ENCODE data around the gene MCCC2.
"Not testable (repeated sequence)": the region's sequence is repeated elsewhere in the genome, so short reads cannot be mapped to it uniquely, and the experiment has no call there.

The MCCC2 gene

DNA sequence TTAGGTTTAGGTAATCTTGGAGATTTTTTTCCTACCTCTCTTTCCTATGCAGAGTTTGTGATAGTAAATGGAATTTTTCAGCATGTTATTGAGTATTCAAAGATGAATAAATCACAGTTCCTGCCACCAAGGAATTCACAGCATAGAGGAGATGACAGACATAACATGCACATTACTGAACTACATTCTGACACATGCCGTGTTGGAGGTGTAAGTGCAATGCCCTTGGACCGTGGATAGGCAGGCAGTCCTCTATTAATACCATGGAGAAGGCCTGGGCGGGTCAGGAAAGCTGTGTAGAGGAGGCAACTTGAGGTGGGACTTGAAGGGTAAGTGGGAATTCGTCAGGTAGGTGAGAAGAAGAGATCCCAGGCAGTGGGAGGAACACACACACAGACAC, 43.9 kb downstream of the MCCC2 start:
- H3K36me3 ChIP-seq (ENCODE audit: control insufficient read depth in 2 of 2, insufficient read depth in 2 of 2, low read length in 2 of 2), result peaks cover 10 to 18% of the 10 kb centered on the region in 2 donors
- H3K4me1 ChIP-seq (ENCODE audit: control insufficient read depth in 2 of 2, insufficient read depth in 2 of 2, low read length in 2 of 2), result no peaks in the 10 kb centered on the region
- H3K27me3 ChIP-seq (ENCODE audit: control insufficient read depth in 2 of 2, insufficient read depth in 2 of 2, low read length in 2 of 2), result no peaks in the 10 kb centered on the region
- no peaks in the 10 kb centered on the region for H3K9me3 ChIP-seq (ENCODE audit: control insufficient read depth in 2 of 2, low read length in 2 of 2)
- no peak overlapping the region for H3K27ac ChIP-seq (ENCODE audit: low read depth in 2 of 2, low read length in 2 of 2)
- H3K9ac ChIP-seq (ENCODE audit: low read depth in 1 of 2, low read length in 2 of 2), result no peak overlapping the region
- no peak overlapping the region for H3K4me3 ChIP-seq (ENCODE audit: low read length in 2 of 2)

GRCh38 chr5:71632168-71632567, 45.0 kb downstream of the MCCC2 start:
- Histone ChIP-seq H3K4me1 (ENCODE audit: control insufficient read depth in 2 of 2, insufficient read depth in 2 of 2, low read length in 2 of 2) (no peaks in the 10 kb centered on the region), H3K27ac (ENCODE audit: low read depth in 2 of 2, low read length in 2 of 2) (no peak overlapping the region), H3K4me3 (ENCODE audit: low read length in 2 of 2) (no peak overlapping the region), H3K36me3 (ENCODE audit: control insufficient read depth in 2 of 2, insufficient read depth in 2 of 2, low read length in 2 of 2) (peaks cover 10 to 15% of the 10 kb centered on the region in 2 donors), H3K9me3 (ENCODE audit: control insufficient read depth in 2 of 2, low read length in 2 of 2) (no peaks in the 10 kb centered on the region), H3K27me3 (ENCODE audit: control insufficient read depth in 2 of 2, insufficient read depth in 2 of 2, low read length in 2 of 2) (no peaks in the 10 kb centered on the region), H3K9ac (ENCODE audit: low read depth in 1 of 2, low read length in 2 of 2) (no peak overlapping the region)

DNA sequence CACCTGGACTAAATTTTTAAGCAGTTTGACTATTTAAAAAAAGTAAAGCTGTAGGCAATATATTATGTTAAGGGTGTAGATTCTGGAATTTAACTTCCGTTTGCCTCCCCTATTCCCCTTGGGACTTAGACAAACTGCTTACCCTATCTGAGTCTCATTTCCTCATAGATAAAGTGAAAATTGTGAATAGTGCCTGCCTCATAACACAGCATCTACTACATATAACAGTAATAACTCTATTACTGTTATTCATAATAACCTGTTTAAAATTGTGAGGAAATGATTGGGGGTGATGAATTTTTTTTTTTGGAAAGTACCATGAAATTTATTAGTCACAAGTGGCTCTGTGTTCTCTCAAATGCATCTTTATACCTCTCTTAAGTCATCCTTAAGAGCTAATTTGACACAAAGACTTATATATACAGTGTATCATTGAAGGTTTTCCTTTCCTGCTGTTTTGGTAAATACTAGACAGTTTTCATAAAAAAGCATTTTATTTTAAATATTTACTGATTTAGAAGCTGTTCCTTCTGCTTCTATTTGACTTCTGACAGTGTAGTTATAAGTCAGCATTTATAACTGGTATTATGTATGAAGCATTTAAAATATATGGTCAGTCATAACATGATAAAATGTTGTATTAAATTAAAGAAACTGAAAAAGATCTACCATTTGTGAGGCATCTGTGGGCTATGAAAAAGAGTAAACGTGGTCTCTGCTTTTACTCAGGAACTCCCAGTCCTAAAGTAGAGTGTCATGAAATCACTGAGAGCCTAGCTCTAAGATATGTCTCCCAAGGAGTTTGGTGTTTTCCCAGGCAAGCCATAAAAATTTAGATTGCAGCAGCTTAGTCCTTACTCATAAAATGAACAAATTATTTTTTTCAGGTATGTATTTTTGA, 46.4 kb downstream of the MCCC2 start:
- H3K9me3 ChIP-seq (ENCODE audit: control insufficient read depth in 2 of 2, low read length in 2 of 2), result no peaks in the 10 kb centered on the region
- no peak overlapping the region for H3K4me3 ChIP-seq (ENCODE audit: low read length in 2 of 2)
- H3K27me3 ChIP-seq (ENCODE audit: control insufficient read depth in 2 of 2, insufficient read depth in 2 of 2, low read length in 2 of 2), result no peaks in the 10 kb centered on the region
- peaks cover 10 to 19% of the 10 kb centered on the region in 2 donors for H3K36me3 ChIP-seq (ENCODE audit: control insufficient read depth in 2 of 2, insufficient read depth in 2 of 2, low read length in 2 of 2)
- H3K9ac ChIP-seq (ENCODE audit: low read depth in 1 of 2, low read length in 2 of 2), result no peak overlapping the region
- peaks cover 0 to 2% of the 10 kb centered on the region in 2 donors for H3K4me1 ChIP-seq (ENCODE audit: control insufficient read depth in 2 of 2, insufficient read depth in 2 of 2, low read length in 2 of 2)
- no peak overlapping the region for H3K27ac ChIP-seq (ENCODE audit: low read depth in 2 of 2, low read length in 2 of 2)

- H3K27me3 ChIP-seq (ENCODE audit: control insufficient read depth in 2 of 2, insufficient read depth in 2 of 2, low read length in 2 of 2), result no peaks in the 10 kb centered on the region
- no peak overlapping the region for H3K9ac ChIP-seq (ENCODE audit: low read depth in 1 of 2, low read length in 2 of 2)
- H3K4me1 ChIP-seq (ENCODE audit: control insufficient read depth in 2 of 2, insufficient read depth in 2 of 2, low read length in 2 of 2), result peaks cover 0 to 2% of the 10 kb centered on the region in 2 donors
- H3K36me3 ChIP-seq (ENCODE audit: control insufficient read depth in 2 of 2, insufficient read depth in 2 of 2, low read length in 2 of 2), result peaks cover 10 to 30% of the 10 kb centered on the region in 2 donors
- H3K27ac ChIP-seq (ENCODE audit: low read depth in 2 of 2, low read length in 2 of 2), result peak overlapping the region in 1 of 2 donors; percentile 7
- H3K9me3 ChIP-seq (ENCODE audit: control insufficient read depth in 2 of 2, low read length in 2 of 2), result no peaks in the 10 kb centered on the region
- H3K4me3 ChIP-seq (ENCODE audit: low read length in 2 of 2), result no peak overlapping the region
Observed at GRCh38 chr5:71637133-71637532, 50.0 kb downstream of the MCCC2 start.

DNA sequence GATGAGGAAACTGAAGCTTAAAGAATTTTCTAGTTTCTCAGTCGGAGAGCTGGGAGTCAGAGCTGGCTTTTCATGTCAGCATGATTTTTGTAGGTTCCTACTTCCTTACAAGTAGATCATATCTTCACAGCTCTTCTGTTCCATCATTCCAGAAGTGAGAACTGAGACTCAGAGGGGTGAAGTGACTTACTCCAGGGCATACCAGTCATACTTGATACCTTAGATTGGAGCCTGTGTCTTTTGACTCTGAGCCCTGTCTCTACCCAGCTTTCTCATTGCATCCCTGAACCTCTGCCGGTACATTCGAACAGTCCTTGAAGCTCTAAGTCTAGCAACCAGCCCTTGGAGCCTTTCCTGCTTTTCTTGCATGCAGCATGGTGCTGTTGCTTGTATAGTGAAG, 53.3 kb downstream of the MCCC2 start:
- no peak overlapping the region for H3K9ac ChIP-seq (ENCODE audit: low read depth in 1 of 2, low read length in 2 of 2)
- H3K36me3 ChIP-seq (ENCODE audit: control insufficient read depth in 2 of 2, insufficient read depth in 2 of 2, low read length in 2 of 2), result peaks cover 5 to 19% of the 10 kb centered on the region in 2 donors
- H3K27me3 ChIP-seq (ENCODE audit: control insufficient read depth in 2 of 2, insufficient read depth in 2 of 2, low read length in 2 of 2), result no peaks in the 10 kb centered on the region

DNA sequence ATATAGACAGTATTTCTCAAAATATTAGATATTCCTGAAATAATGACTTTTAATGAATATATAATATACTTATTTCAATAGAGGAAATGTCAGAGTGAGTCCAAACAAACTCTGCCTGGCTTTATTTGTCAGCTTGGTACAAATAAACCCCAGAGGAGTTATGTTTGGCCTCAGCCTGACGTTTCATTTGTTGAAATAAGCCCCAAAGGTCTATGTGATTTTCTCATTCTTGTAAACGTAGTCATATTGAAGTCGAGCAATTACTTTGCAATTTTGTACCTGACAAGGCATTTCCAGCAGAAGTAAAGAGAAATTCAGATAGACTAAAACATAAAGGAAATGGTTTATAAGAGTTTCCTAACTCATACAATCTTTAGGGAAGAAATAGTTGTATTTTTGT, 57.9 kb downstream of the MCCC2 start:
- peaks cover 20 to 24% of the 10 kb centered on the region in 2 donors for H3K36me3 ChIP-seq (ENCODE audit: control insufficient read depth in 2 of 2, insufficient read depth in 2 of 2, low read length in 2 of 2)
- no peak overlapping the region for H3K9ac ChIP-seq (ENCODE audit: low read depth in 1 of 2, low read length in 2 of 2)
- no peaks in the 10 kb centered on the region for H3K4me1 ChIP-seq (ENCODE audit: control insufficient read depth in 2 of 2, insufficient read depth in 2 of 2, low read length in 2 of 2)
- H3K27me3 ChIP-seq (ENCODE audit: control insufficient read depth in 2 of 2, insufficient read depth in 2 of 2, low read length in 2 of 2), result no peaks in the 10 kb centered on the region
- no peaks in the 10 kb centered on the region for H3K9me3 ChIP-seq (ENCODE audit: control insufficient read depth in 2 of 2, low read length in 2 of 2)
- no peak overlapping the region for H3K27ac ChIP-seq (ENCODE audit: low read depth in 2 of 2, low read length in 2 of 2)
- H3K4me3 ChIP-seq (ENCODE audit: low read length in 2 of 2), result no peak overlapping the region

More for the DNA sequence above, 53.3 kb downstream of the MCCC2 start:
- peaks cover 0 to 2% of the 10 kb centered on the region in 2 donors for H3K4me1 ChIP-seq (ENCODE audit: control insufficient read depth in 2 of 2, insufficient read depth in 2 of 2, low read length in 2 of 2)
- no peaks in the 10 kb centered on the region for H3K9me3 ChIP-seq (ENCODE audit: control insufficient read depth in 2 of 2, low read length in 2 of 2)
- H3K27ac ChIP-seq (ENCODE audit: low read depth in 2 of 2, low read length in 2 of 2), result no peak overlapping the region
- no peak overlapping the region for H3K4me3 ChIP-seq (ENCODE audit: low read length in 2 of 2)

- H3K9ac ChIP-seq (ENCODE audit: low read depth in 1 of 2, low read length in 2 of 2); H3K9me3 ChIP-seq (ENCODE audit: control insufficient read depth in 2 of 2, low read length in 2 of 2); H3K27me3 ChIP-seq (ENCODE audit: control insufficient read depth in 2 of 2, insufficient read depth in 2 of 2, low read length in 2 of 2); H3K27ac ChIP-seq (ENCODE audit: low read depth in 2 of 2, low read length in 2 of 2); H3K4me3 ChIP-seq (ENCODE audit: low read length in 2 of 2); H3K4me1 ChIP-seq (ENCODE audit: control insufficient read depth in 2 of 2, insufficient read depth in 2 of 2, low read length in 2 of 2): not testable (repeated sequence)
- H3K36me3 ChIP-seq (ENCODE audit: control insufficient read depth in 2 of 2, insufficient read depth in 2 of 2, low read length in 2 of 2), result peaks cover 35 to 40% of the 10 kb centered on the region in 2 donors
Observed at GRCh38 chr5:71650940-71651339, 63.8 kb downstream of the MCCC2 start.

- Histone ChIP-seq H3K36me3 (ENCODE audit: control insufficient read depth in 2 of 2, insufficient read depth in 2 of 2, low read length in 2 of 2) (peaks cover 35 to 37% of the 10 kb centered on the region in 2 donors), H3K27ac (ENCODE audit: low read depth in 2 of 2, low read length in 2 of 2) (no peak overlapping the region), H3K27me3 (ENCODE audit: control insufficient read depth in 2 of 2, insufficient read depth in 2 of 2, low read length in 2 of 2) (no peaks in the 10 kb centered on the region), H3K4me3 (ENCODE audit: low read length in 2 of 2) (no peak overlapping the region), H3K4me1 (ENCODE audit: control insufficient read depth in 2 of 2, insufficient read depth in 2 of 2, low read length in 2 of 2) (no peaks in the 10 kb centered on the region), H3K9me3 (ENCODE audit: control insufficient read depth in 2 of 2, low read length in 2 of 2) (no peaks in the 10 kb centered on the region), H3K9ac (ENCODE audit: low read depth in 1 of 2, low read length in 2 of 2) (no peak overlapping the region)
Observed at GRCh38 chr5:71651579-71651978, 64.4 kb downstream of the MCCC2 start.

- peaks cover 33 to 38% of the 10 kb centered on the region in 2 donors for H3K36me3 ChIP-seq (ENCODE audit: control insufficient read depth in 2 of 2, insufficient read depth in 2 of 2, low read length in 2 of 2)
- no peak overlapping the region for H3K27ac ChIP-seq (ENCODE audit: low read depth in 2 of 2, low read length in 2 of 2)
Observed at GRCh38 chr5:71652349-71652748, 65.2 kb downstream of the MCCC2 start.

DNA sequence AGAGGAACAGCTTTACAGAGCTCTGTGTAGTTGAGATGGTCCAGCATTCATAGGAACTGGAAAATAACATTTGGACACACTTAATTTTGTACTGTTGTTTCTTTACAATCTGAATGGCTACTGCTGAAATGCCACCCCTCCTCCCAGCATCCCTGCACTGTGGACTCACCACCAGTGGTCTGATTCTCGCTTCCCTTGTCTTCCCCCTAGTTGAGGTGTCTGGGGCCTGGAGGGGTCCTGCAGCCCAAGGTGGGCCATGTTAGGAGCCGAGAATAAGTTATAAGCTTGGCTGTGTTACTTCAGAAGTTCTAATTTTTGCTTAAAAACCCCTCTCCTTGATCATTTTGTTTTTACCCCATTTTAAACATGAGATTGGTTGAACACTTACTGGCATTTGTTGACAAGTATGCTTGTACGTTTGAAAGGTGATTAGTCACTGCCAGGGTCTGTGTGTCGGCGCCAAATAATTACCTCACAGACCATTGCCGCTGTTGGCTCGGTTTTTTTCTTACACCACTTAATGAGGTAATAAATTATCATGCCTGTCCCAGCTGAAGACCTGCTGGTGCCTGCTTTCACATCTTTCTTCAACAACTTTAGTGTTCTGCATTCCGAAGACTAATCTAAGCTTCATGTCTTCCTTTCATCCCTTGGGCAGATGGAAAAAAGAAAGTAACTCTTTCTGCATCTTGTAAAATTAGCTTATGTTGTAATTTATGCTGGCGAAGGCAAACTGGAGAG, 65.8 kb downstream of the MCCC2 start:
- Histone ChIP-seq H3K36me3 (ENCODE audit: control insufficient read depth in 2 of 2, insufficient read depth in 2 of 2, low read length in 2 of 2) (peaks cover 36 to 37% of the 10 kb centered on the region in 2 donors), H3K9ac (ENCODE audit: low read depth in 1 of 2, low read length in 2 of 2) (no peak overlapping the region), H3K27me3 (ENCODE audit: control insufficient read depth in 2 of 2, insufficient read depth in 2 of 2, low read length in 2 of 2) (no peaks in the 10 kb centered on the region), H3K4me3 (ENCODE audit: low read length in 2 of 2) (no peak overlapping the region), H3K4me1 (ENCODE audit: control insufficient read depth in 2 of 2, insufficient read depth in 2 of 2, low read length in 2 of 2) (no peaks in the 10 kb centered on the region), H3K9me3 (ENCODE audit: control insufficient read depth in 2 of 2, low read length in 2 of 2) (no peaks in the 10 kb centered on the region), H3K27ac (ENCODE audit: low read depth in 2 of 2, low read length in 2 of 2) (no peak overlapping the region)

More at GRCh38 chr5:71652349-71652748, 65.2 kb downstream of the MCCC2 start:
- H3K27me3 ChIP-seq (ENCODE audit: control insufficient read depth in 2 of 2, insufficient read depth in 2 of 2, low read length in 2 of 2), result no peaks in the 10 kb centered on the region
- no peaks in the 10 kb centered on the region for H3K4me1 ChIP-seq (ENCODE audit: control insufficient read depth in 2 of 2, insufficient read depth in 2 of 2, low read length in 2 of 2)
- no peak overlapping the region for H3K4me3 ChIP-seq (ENCODE audit: low read length in 2 of 2)
- no peak overlapping the region for H3K9ac ChIP-seq (ENCODE audit: low read depth in 1 of 2, low read length in 2 of 2)
- H3K9me3 ChIP-seq (ENCODE audit: control insufficient read depth in 2 of 2, low read length in 2 of 2), result no peaks in the 10 kb centered on the region
